ENCODE data around the gene CHD9NB. TPM values are rescaled to one million over a fixed set of nuclear protein-coding genes. Genes with fewer than 3 reads are reported as not detected.

Gene CHD9NB
- total RNA-seq, 1 donor from 2014 or later: not detected

- H3K4me1 Mint-ChIP-seq: peaks cover 66% of the 10 kb centered on the region
- no peak for TF ChIP-seq CTCF (IDR thresholded peaks at IDR 0.05)
- ChIA-PET CTCF (interaction anchor here (1.3 to 1.4 kb wide), 2 partner anchors 35 to 70 kb away, joined by 3 to 5 read pairs; partner anchors contain the start of gene CHD9), POLR2A (interaction anchor here (0.9 to 1.7 kb wide), 4 partner anchors 10 to 24 kb away, joined by 3 to 7 read pairs (median 4); no protein-coding TSS in a partner anchor)
- H3K9me3 Mint-ChIP-seq: no peaks in the 10 kb centered on the region
- peak overlapping the region; percentile 87 for H3K27ac Mint-ChIP-seq
- no peak for ATAC-seq (ENCODE audit: low read depth)
- H3K4me3 Mint-ChIP-seq: no peak overlapping the region
- DNase-seq: no peak
- peaks cover 7% of the 10 kb centered on the region for H3K36me3 Mint-ChIP-seq (ENCODE audit: low read depth)
- no peaks in the 10 kb centered on the region for H3K27me3 Mint-ChIP-seq
- intact Hi-C loops (cut with micrococcal nuclease): no loop called here
These were observed 37.0 kb upstream of the CHD9NB start for GRCh38 chr16:53089434-53090285.

GRCh38 chr16:53087101-53087500, 34.4 kb upstream of the CHD9NB start:
- peak overlapping the region; percentile 7 for H3K27ac Mint-ChIP-seq
- peaks cover 19% of the 10 kb centered on the region for H3K36me3 Mint-ChIP-seq (ENCODE audit: low read depth)
- no peak overlapping the region for H3K4me3 Mint-ChIP-seq
- no peak for DNase-seq
- intact Hi-C loops (cut with micrococcal nuclease): no loop called here
- no peak for ATAC-seq (ENCODE audit: low read depth)
- H3K27me3 Mint-ChIP-seq: no peaks in the 10 kb centered on the region
- ChIA-PET POLR2A (no interaction called here), CTCF (interaction anchor here (2.2 kb wide), 1 partner anchor 32 kb away, joined by 5 read pairs; the partner anchor contains the start of gene CHD9)
- H3K9me3 Mint-ChIP-seq: no peaks in the 10 kb centered on the region
- TF ChIP-seq CTCF (IDR thresholded peaks at IDR 0.05): no peak
- H3K4me1 Mint-ChIP-seq: peaks cover 45% of the 10 kb centered on the region

GRCh38 chr16:53085931-53086421, 33.3 kb upstream of the CHD9NB start:
- ChIA-PET CTCF (interaction anchor here (2.2 kb wide), 1 partner anchor 31 kb away, joined by 5 read pairs; the partner anchor contains the start of gene CHD9), POLR2A (interaction anchor here (0.5 kb wide), 1 partner anchor 27 kb away, joined by 3 read pairs; no protein-coding TSS in a partner anchor)
- H3K9me3 Mint-ChIP-seq: no peaks in the 10 kb centered on the region
- no peak overlapping the region for H3K27ac Mint-ChIP-seq
- TF ChIP-seq CTCF (IDR thresholded peaks at IDR 0.05): no peak
- ATAC-seq (ENCODE audit: low read depth) (no peak), DNase-seq (no peak)
- intact Hi-C loops (cut with micrococcal nuclease): no loop called here
- no peaks in the 10 kb centered on the region for H3K27me3 Mint-ChIP-seq
- no peak overlapping the region for H3K4me3 Mint-ChIP-seq
- peaks cover 40% of the 10 kb centered on the region for H3K4me1 Mint-ChIP-seq
- H3K36me3 Mint-ChIP-seq (ENCODE audit: low read depth): peaks cover 21% of the 10 kb centered on the region

GRCh38 chr16:53085369-53085843, 32.7 kb upstream of the CHD9NB start:
- Mint-ChIP-seq H3K27me3 (no peaks in the 10 kb centered on the region), H3K4me3 (no peak overlapping the region), H3K9me3 (no peaks in the 10 kb centered on the region), H3K4me1 (peaks cover 40% of the 10 kb centered on the region), H3K36me3 (ENCODE audit: low read depth) (peaks cover 26% of the 10 kb centered on the region), H3K27ac (no peak overlapping the region)
- no peak for ATAC-seq (ENCODE audit: low read depth)
- POLR2A ChIA-PET: no interaction called here
- no peak for DNase-seq
- CTCF ChIA-PET: interaction anchor here (2.2 kb wide), 1 partner anchor 30 kb away, joined by 5 read pairs; the partner anchor contains the start of gene CHD9
- intact Hi-C loops (cut with micrococcal nuclease): no loop called here
- no peak for TF ChIP-seq CTCF (IDR thresholded peaks at IDR 0.05)

All from activated B cell treated with CpG ODN at 0.5 μM for 24 hours (primary cell).